OCI-LY7 (cell line): ENCODE results near the gene CEP63. TPM values are rescaled to one million over a fixed set of nuclear protein-coding genes. Genes with fewer than 3 reads are reported as not detected.

Experiments
- BruUV-seq: library from RNA; stranded (reverse); fragments of 400-500 nt; replicated peaks from 2 replicates; lab custom pipeline; 2021; lab: Mats Ljungman, UMichigan
- CTCF ChIA-PET: fragments of 300-600 bp; sonication (Branson Sonifier 250); formaldehyde crosslinking; loops from one replicate; lab custom pipeline; 2022; ENCODE audit warnings: antibody characterized with exemption; ENCODE audit not compliant: unreplicated experiment; lab: Charles Lee
- POLR2A ChIA-PET: fragments of 300-600 bp; sonication (Branson Sonifier 250); formaldehyde crosslinking; loops from one replicate; lab custom pipeline; 2022; ENCODE audit warnings: antibody characterized with exemption; lab: Charles Lee
- DNase-seq: peaks from one replicate; pipeline ENCODE4 v3.0.0-alpha.2; 2015; ENCODE audit warnings: low spot score
- H2AFZ ChIP-seq: fragments of 200-600 bp; sonication (generic), shearing (Covaris generic); 2 replicates; pipeline ENCODE4 v1.6.1; 2014; ENCODE audit warnings: mild to moderate bottlenecking, antibody characterized with exemption, low read length, moderate library complexity
- H3K27ac ChIP-seq: fragments of 200-600 bp; sonication (generic); 2 replicates; pipeline ENCODE4 v1.5.1; 2014; ENCODE audit warnings: mixed run types, low read depth, mild to moderate bottlenecking, moderate library complexity, low read length, inconsistent platforms; ENCODE audit not compliant: poor library complexity, severe bottlenecking
- H3K36me3 ChIP-seq: fragments of 200-600 bp; sonication (generic); 2 replicates; pipeline ENCODE4 v1.6.1; 2014; ENCODE audit warnings: mild to moderate bottlenecking, antibody characterized with exemption, low read length, moderate library complexity, mixed read lengths; ENCODE audit not compliant: insufficient read depth
- H3K4me1 ChIP-seq: fragments of 200-600 bp; sonication (generic); 2 replicates; pipeline ENCODE4 v1.5.1; 2014; ENCODE audit warnings: mild to moderate bottlenecking, low read length; ENCODE audit not compliant: insufficient read depth, poor library complexity, severe bottlenecking
- H3K4me2 ChIP-seq: fragments of 200-600 bp; sonication (generic); 2 replicates; pipeline ENCODE4 v1.6.1; 2014; ENCODE audit warnings: mild to moderate bottlenecking, low read length
- H3K4me3 ChIP-seq: fragments of 200-600 bp; sonication (generic); 2 replicates; pipeline ENCODE4 v1.5.1; 2014; ENCODE audit warnings: mild to moderate bottlenecking, low read depth, low read length; ENCODE audit not compliant: poor library complexity, severe bottlenecking
- H3K79me2 ChIP-seq: fragments of 200-600 bp; sonication (generic); 2 replicates; pipeline ENCODE4 v1.6.1; 2016; ENCODE audit warnings: low read depth, mild to moderate bottlenecking, low read length, moderate library complexity, mixed read lengths; ENCODE audit not compliant: insufficient read depth
- H3K9me2 ChIP-seq: fragments of 200-600 bp; sonication (generic); 2 replicates; pipeline ENCODE4 v1.6.1; 2016; ENCODE audit warnings: mild to moderate bottlenecking, low read length, mixed read lengths; ENCODE audit not compliant: insufficient read depth
- H3K9me3 ChIP-seq: fragments of 200-600 bp; sonication (generic); 2 replicates; pipeline ENCODE4 v1.6.1; 2014; ENCODE audit warnings: mild to moderate bottlenecking, mixed run types, low read length, mixed read lengths
- H4K20me1 ChIP-seq: fragments of 200-600 bp; sonication (generic); 2 replicates; pipeline ENCODE4 v1.6.1; 2014; ENCODE audit warnings: mild to moderate bottlenecking, antibody characterized with exemption, low read length, moderate library complexity, mixed read lengths; ENCODE audit not compliant: insufficient read depth
- EZH2phosphoT487 ChIP-seq: fragments of 200-600 bp; sonication (generic); IDR thresholded peaks from 2 replicates; pipeline ENCODE4 v1.6.1; 2018; ENCODE audit warnings: low read depth, borderline replicate concordance, mild to moderate bottlenecking, mixed run types, antibody characterized with exemption, low read length, moderate library complexity, mixed read lengths
- intact Hi-C: fragments of 100-400 bp; cut with micrococcal nuclease; formaldehyde crosslinking; loops from one replicate; pipeline ENCODE4 v1.10.0; 2022; ENCODE audit not compliant: unreplicated experiment
- total RNA-seq, 2 experiments: library from RNA; depleted of rRNA in 1 of 2; stranded (reverse); fragments of >200 nt in 1 of 2; shearing (Covaris generic) in 1 of 2; gene quantifications; 2 replicates each; pipeline ENCODE4 v1.2.3, GENCODE V29; 2014 to 2022
- TF ChIP-seq, protein P1 (sequence below): fragments of 200-600 bp; sonication (generic); conservative IDR thresholded peaks from 2 replicates; pipeline ENCODE4 v1.5.1; 2014; ENCODE audit warnings: mild to moderate bottlenecking, antibody characterized with exemption, low read length, moderate library complexity, mixed read lengths

The CEP63 gene
- total RNA-seq, 2 experiments from 2014 or later = 42.8 to 45.7 TPM

- Histone ChIP-seq H3K4me3 (no peak overlapping the region), H3K27ac (no peak overlapping the region), H3K4me1 (no peaks in the 10 kb centered on the region), H4K20me1 (no peaks in the 10 kb centered on the region), H2AFZ (no peak overlapping the region), H3K9me2 (no peaks in the 10 kb centered on the region), H3K36me3 (no peaks in the 10 kb centered on the region), H3K9me3 (no peaks in the 10 kb centered on the region), H3K79me2 (no peaks in the 10 kb centered on the region), H3K4me2 (no peak overlapping the region)
- CTCF ChIA-PET = no interaction called here
- POLR2A ChIA-PET = no interaction called here
- intact Hi-C loops = no loop called here
- TF ChIP-seq, protein P1, sequence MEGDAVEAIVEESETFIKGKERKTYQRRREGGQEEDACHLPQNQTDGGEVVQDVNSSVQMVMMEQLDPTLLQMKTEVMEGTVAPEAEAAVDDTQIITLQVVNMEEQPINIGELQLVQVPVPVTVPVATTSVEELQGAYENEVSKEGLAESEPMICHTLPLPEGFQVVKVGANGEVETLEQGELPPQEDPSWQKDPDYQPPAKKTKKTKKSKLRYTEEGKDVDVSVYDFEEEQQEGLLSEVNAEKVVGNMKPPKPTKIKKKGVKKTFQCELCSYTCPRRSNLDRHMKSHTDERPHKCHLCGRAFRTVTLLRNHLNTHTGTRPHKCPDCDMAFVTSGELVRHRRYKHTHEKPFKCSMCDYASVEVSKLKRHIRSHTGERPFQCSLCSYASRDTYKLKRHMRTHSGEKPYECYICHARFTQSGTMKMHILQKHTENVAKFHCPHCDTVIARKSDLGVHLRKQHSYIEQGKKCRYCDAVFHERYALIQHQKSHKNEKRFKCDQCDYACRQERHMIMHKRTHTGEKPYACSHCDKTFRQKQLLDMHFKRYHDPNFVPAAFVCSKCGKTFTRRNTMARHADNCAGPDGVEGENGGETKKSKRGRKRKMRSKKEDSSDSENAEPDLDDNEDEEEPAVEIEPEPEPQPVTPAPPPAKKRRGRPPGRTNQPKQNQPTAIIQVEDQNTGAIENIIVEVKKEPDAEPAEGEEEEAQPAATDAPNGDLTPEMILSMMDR = no peak
- no peak for TF ChIP-seq EZH2phosphoT487
- no TSS peak for BruUV-seq
- DNase-seq = no peak
These were observed 111.6 kb downstream of the CEP63 start for GRCh38 chr3:134597390-134597970.

DNA sequence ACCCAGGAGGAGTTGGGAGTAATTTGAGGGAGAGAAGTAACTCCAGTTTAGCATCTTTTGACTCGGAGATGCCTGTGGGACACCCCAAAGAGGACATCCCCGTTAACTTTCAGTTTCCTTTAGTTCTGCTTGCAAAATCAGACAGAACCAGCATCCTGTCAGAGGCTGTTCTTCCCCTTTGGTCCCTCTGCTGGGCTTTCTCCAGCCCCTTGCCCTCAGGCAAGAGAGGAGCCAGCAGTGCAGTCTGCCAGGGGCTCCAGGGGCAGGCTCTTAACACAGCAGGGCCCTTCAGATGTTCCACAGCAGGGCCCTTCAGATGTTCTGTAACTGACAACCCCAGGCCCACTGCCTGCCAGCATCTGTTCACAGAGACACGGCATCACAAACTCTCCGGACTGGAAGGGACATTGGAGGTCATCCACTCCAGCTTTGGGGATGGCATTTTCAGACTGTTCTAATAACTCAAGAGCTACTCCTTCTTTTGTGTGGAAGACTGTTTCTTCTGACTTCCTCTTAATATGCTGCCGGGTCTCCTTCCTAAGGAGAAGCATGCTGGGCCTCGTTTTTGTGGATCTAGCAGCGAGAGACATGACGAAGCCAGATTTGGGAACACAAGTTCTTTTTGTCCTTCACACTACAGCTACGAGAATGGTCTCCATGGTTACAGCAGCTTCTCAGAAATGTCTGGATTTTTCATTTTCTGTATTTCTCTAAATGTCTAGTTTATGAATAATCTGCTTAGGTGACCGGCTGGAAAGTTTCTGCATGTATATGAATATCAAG lies 113.1 kb downstream of the CEP63 start:
- no peaks in the 10 kb centered on the region for H3K79me2 ChIP-seq
- H3K4me3 ChIP-seq = no peak overlapping the region
- H3K27ac ChIP-seq = no peak overlapping the region
- no peaks in the 10 kb centered on the region for H3K36me3 ChIP-seq
- no peaks in the 10 kb centered on the region for H4K20me1 ChIP-seq
- H3K4me2 ChIP-seq = no peak overlapping the region
- TF ChIP-seq, protein P1 = no peak
- no peak for TF ChIP-seq EZH2phosphoT487
- H3K9me2 ChIP-seq = no peaks in the 10 kb centered on the region
- intact Hi-C loops = no loop called here
- ChIA-PET CTCF (no interaction called here), POLR2A (no interaction called here)
- DNase-seq = no peak
- no TSS peak for BruUV-seq
- H3K4me1 ChIP-seq = no peaks in the 10 kb centered on the region
- H3K9me3 ChIP-seq = no peaks in the 10 kb centered on the region
- no peak overlapping the region for H2AFZ ChIP-seq

DNA sequence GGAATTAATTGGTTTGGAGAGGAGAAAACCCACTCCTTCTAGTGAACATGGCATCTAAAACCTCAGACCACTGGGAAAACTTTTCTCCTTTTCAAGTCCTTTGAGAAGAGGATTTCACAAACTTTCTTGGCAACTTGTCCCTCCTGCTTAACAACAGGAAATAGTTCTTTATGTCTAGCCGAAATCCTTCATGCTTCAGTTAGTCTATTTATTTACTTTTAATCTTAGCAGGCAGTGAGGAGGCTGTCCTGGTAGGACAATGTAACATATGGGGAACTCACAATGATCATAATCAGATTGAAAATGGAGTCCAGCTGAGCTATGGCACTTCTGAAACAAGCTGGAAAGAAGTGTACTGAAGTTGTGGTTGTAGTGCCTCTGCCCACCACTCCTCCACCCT lies 114.3 kb downstream of the CEP63 start:
- intact Hi-C loops = loop anchor here (2.0 to 10.0 kb wide), 3 partner anchors 41 to 155 kb away; no protein-coding TSS in a partner anchor
- H3K4me2 ChIP-seq = no peak overlapping the region
- TF ChIP-seq, protein P1 = no peak
- TF ChIP-seq EZH2phosphoT487 = no peak
- H3K9me2 ChIP-seq = no peaks in the 10 kb centered on the region
- H3K79me2 ChIP-seq = no peaks in the 10 kb centered on the region
- no peaks in the 10 kb centered on the region for H3K36me3 ChIP-seq
- no peaks in the 10 kb centered on the region for H3K9me3 ChIP-seq
- no peak for DNase-seq
- no TSS peak for BruUV-seq
- no peaks in the 10 kb centered on the region for H4K20me1 ChIP-seq
- POLR2A ChIA-PET = interaction anchor here (0.6 kb wide), 1 partner anchor 678 kb away, joined by 3 read pairs; no protein-coding TSS in a partner anchor
- no peaks in the 10 kb centered on the region for H3K4me1 ChIP-seq
- H2AFZ ChIP-seq = no peak overlapping the region
- no peak overlapping the region for H3K4me3 ChIP-seq
- H3K27ac ChIP-seq = no peak overlapping the region
- CTCF ChIA-PET = no interaction called here
